K562 (cell line): ENCODE results near the gene ARHGAP35. TPM values are rescaled to one million over a fixed set of nuclear protein-coding genes. Genes with fewer than 3 reads are reported as not detected.

Experiments used
- ATAC-seq: fragments of 200-7000 bp; cut with Tn5 transposase; 3 replicates; pipeline ENCODE4 v1.9.1; 2020; ENCODE audit warnings: moderate library complexity
- BruUV-seq: library from RNA; stranded (reverse); fragments of 400-500 nt; replicated peaks from 2 replicates; lab custom pipeline; 2021; lab: Mats Ljungman, UMichigan
- CTCF ChIA-PET: fragments of 300-600 bp; formaldehyde crosslinking; extraction: SDS; loops from one replicate; lab custom pipeline; 2021; ENCODE audit warnings: low intra/inter-chr PET ratio; lab: Yijun Ruan, JAX
- POLR2A ChIA-PET: fragments of 300-600, 350-650 bp; sonication (Branson Sonifier 250); formaldehyde crosslinking; extraction: SDS; loops from one replicate; lab custom pipeline; 2021; ENCODE audit warnings: antibody characterized with exemption, inconsistent platforms; lab: Yijun Ruan, JAX
- DNase-seq, 4 experiments: peaks; one replicate each; pipeline versions ENCODE4 v3.0.0 to v3.0.0-alpha.2; 2011 to 2018; ENCODE audit warnings: low spot score in 3 of 4, mixed read lengths in 3 of 4; ENCODE audit errors: extremely low read depth in 1 of 4
- FAIRE-seq: peaks from 2 replicates; lab custom pipeline; 2011; peaks lifted over from hg19 to GRCh38; lab: Jason Lieb, UNC
- H2AFZ ChIP-seq: 2 replicates; pipeline ENCODE4 v1.6.0; 2011; ENCODE audit warnings: low read depth, low read length, control low read depth, inconsistent platforms
- H3K27ac ChIP-seq: fragments of 200-600 bp; 3 replicates; pipeline ENCODE4 v1.8.0; 2011; ENCODE audit warnings: low read depth, mild to moderate bottlenecking, control low read depth, inconsistent platforms, low read length, moderate library complexity, mixed read lengths; ENCODE audit errors: extremely low read depth
- H3K27me3 ChIP-seq, 2 experiments: fragments of 300-600 bp in 1 of 2; 2 replicates in 1 of 2; 3 replicates in 1 of 2; pipeline versions ENCODE4 v1.6.0 to v1.8.0; 2011; ENCODE audit warnings: inconsistent platforms in 2 of 2, low read length in 2 of 2, mild to moderate bottlenecking in 1 of 2, mixed read lengths in 1 of 2, moderate library complexity in 1 of 2; ENCODE audit not compliant: control insufficient read depth in 2 of 2, insufficient read depth in 2 of 2
- H3K36me3 ChIP-seq: fragments of 300-600 bp; 3 replicates; pipeline ENCODE4 v1.8.0; 2011; ENCODE audit warnings: mild to moderate bottlenecking, low read length, inconsistent platforms; ENCODE audit not compliant: control insufficient read depth, insufficient read depth
- H3K4me1 ChIP-seq, 2 experiments: fragments of 200-600 bp in 1 of 2; replicated peaks in 1 of 2; 2 replicates in 1 of 2; 3 replicates in 1 of 2; pipeline versions ENCODE4 v1.5.1 to v1.8.0; 2011; ENCODE audit warnings: inconsistent platforms in 2 of 2, low read length in 2 of 2, mild to moderate bottlenecking in 1 of 2, mixed read lengths in 1 of 2, moderate library complexity in 1 of 2; ENCODE audit not compliant: control insufficient read depth in 2 of 2, insufficient read depth in 2 of 2
- H3K4me2 ChIP-seq: 2 replicates; pipeline ENCODE4 v1.6.1; 2011; ENCODE audit warnings: low read length, control low read depth, inconsistent platforms, mixed read lengths; ENCODE audit not compliant: insufficient read depth
- H3K4me3 ChIP-seq: fragments of 200-600 bp; sonication (generic), shearing (Covaris generic); 2 replicates; pipeline ENCODE4 v1.5.1; 2016; ENCODE audit warnings: control low read depth, inconsistent platforms
- H3K79me2 ChIP-seq: fragments of 200-600 bp; 3 replicates; pipeline ENCODE4 v1.8.0; 2011; ENCODE audit warnings: low read length, inconsistent platforms; ENCODE audit not compliant: control insufficient read depth, insufficient read depth
- H3K9ac ChIP-seq, 2 experiments: 2 replicates each; pipeline versions ENCODE4 v1.6.0 to v1.6.1; 2011; ENCODE audit warnings: low read depth in 2 of 2, low read length in 2 of 2, control low read depth in 1 of 2, inconsistent platforms in 1 of 2, mild to moderate bottlenecking in 1 of 2, mixed read lengths in 1 of 2; ENCODE audit not compliant: insufficient read depth in 1 of 2
- H3K9me1 ChIP-seq: one replicate; pipeline ENCODE4 v1.6.0; 2011; ENCODE audit warnings: inconsistent platforms, mild to moderate bottlenecking, low read length, moderate library complexity; ENCODE audit not compliant: control insufficient read depth, insufficient read depth
- H3K9me3 ChIP-seq: replicated peaks from 2 replicates; pipeline ENCODE4 v1.5.1; 2011; ENCODE audit warnings: low read depth, low read length, inconsistent platforms; ENCODE audit not compliant: control insufficient read depth, insufficient read depth
- H4K20me1 ChIP-seq: replicated peaks from 2 replicates; pipeline ENCODE4 v1.6.1; 2011; ENCODE audit warnings: low read length, inconsistent platforms, mixed read lengths; ENCODE audit not compliant: control insufficient read depth, insufficient read depth
- NFYB ChIP-seq: IDR thresholded peaks from 2 replicates; pipeline ENCODE4 v1.6.1; 2011; ENCODE audit warnings: mild to moderate bottlenecking, moderate library complexity; ENCODE audit not compliant: insufficient read length; ENCODE audit errors: extremely low read depth
- SNIP1 ChIP-seq: fragments of 450-650 bp; IDR thresholded peaks from 2 replicates; pipeline ENCODE4 v1.7.1; 2017; ENCODE audit warnings: low read depth, mild to moderate bottlenecking
- TARDBP ChIP-seq: fragments of 450-650 bp; IDR thresholded peaks from 2 replicates; pipeline ENCODE4 v1.6.1; 2016
- WGBS: fragments of 100-300 bp; shearing (Covaris generic); methylation state at CpG from one replicate; pipeline ENCODE4 v1.1.6; 2016; ENCODE audit warnings: low coverage, mixed read lengths; ENCODE audit not compliant: insufficient coverage; ENCODE audit errors: missing lambda C conversion rate; 5-methylcytosine and 5-hydroxymethylcytosine counted together
- in situ Hi-C: fragments of 300-500 bp; cut with MboI; formaldehyde crosslinking; loops from 4 replicates; pipeline ENCODE4 v1.15.0; 2018; ENCODE audit warnings: inconsistent platforms, mixed read lengths
- intact Hi-C: fragments of 100-400 bp; cut with micrococcal nuclease; formaldehyde crosslinking; loops from 2 replicates; pipeline ENCODE4 v1.14.2; 2022
- polyA plus RNA-seq, 8 experiments: library from polyadenylated mRNA; depleted of rRNA in 4 of 8; stranded (reverse) in 5 of 8; unstranded in 3 of 8; fragments of >200 nt; fragmentation: Nextera tagmentation in 2 of 8; fragmentation: Illumina TruSeq in 1 of 8; extraction: Ambion mirVana in 2 of 8; extraction: Trizol in 1 of 8; gene quantifications; 2 replicates each; pipeline versions ENCODE4 v1.2.1 to v1.2.3, GENCODE V29; 2011 to 2014; ENCODE audit warnings: inconsistent platforms in 1 of 8, missing spikeins in 1 of 8
- total RNA-seq, 7 experiments: library from RNA; depleted of rRNA in 6 of 7; stranded (reverse); fragments of >200 nt in 6 of 7; fragmentation: Illumina TruSeq in 2 of 7; extraction: Trizol in 2 of 7; gene quantifications; 2 replicates each; pipeline versions ENCODE4 v1.2.1 to v1.2.3, GENCODE V29; 2011 to 2021; ENCODE audit warnings: low replicate concordance in 1 of 7
- TF ChIP-seq, protein P1 (sequence below): sonication (generic); IDR thresholded peaks from 2 replicates; pipeline ENCODE4 v1.6.1; 2016

Gene ARHGAP35
- total and polyA plus RNA-seq, 9 of the 15 experiments (the other 6 are each of a cell fraction or from before 2014, with no cell fraction given), result 0.27 to 26.4 (median 10.2) TPM

DNA sequence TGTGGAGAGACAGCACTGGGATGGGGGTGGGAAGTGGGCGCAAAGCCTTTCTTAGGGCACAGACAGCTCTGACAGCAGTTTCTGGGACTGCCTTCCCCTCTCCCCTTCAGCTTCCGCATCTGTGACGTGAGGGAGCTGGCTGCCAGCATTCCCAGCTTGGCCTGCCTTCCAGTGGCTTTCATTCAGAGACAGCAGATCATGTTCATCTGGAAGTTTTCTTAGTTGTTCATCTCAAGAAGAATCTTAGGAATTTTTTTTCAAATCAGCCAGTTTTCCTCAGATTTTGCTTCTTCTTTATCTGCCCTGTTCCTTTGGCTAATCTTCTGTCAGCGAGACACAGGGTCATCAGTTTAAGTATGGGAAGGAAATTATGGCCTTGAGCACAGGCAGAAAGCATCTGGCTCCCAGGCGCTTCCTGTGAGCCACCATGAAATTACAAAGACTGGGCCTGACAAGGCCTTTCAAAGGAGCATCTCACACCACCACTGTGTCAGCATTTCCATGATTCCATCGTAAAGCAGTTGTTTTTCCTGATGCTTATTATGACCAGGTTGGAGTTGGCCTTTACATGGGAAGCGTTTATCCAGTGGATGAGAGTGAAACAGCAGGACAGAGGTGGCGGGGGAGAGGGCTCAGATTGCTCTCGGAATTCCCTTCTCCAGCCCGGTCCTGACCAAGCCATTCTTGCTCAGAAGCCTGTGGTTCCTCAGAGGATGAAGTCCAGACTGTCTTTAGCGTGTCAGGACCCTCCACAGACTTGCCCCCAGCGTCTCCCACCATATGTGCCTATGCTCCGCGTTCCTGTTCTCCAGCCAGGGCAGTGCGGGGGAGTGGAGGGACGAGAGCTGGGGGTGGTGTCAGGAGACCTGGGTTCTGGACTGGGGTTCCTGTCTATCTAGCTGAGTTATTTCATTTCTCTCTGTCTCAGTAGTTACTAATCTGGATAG lies 43.6 kb downstream of the ARHGAP35 start:
- no TSS peak for BruUV-seq
- H3K79me2 ChIP-seq, result peaks cover 62% of the 10 kb centered on the region
- no peak overlapping the region for H3K27ac ChIP-seq
- no peak for DNase-seq
- H3K9ac ChIP-seq, result peak overlapping the region in 1 of 2 experiments; percentile 74; a peak in 2 of 4 replicates
- peak; percentile 63 for FAIRE-seq
- H3K27me3 ChIP-seq, result no peaks in the 10 kb centered on the region
- no peak overlapping the region for H3K4me3 ChIP-seq
- no peaks in the 10 kb centered on the region for H3K36me3 ChIP-seq
- ChIA-PET POLR2A (interaction anchor here (1.0 kb wide), 1 partner anchor 9 kb away, joined by 4 read pairs; no protein-coding TSS in a partner anchor), CTCF (no interaction called here)
- WGBS, result 56% methylated on average over 16 of the region's 16 CpGs
- TF ChIP-seq, protein P1, sequence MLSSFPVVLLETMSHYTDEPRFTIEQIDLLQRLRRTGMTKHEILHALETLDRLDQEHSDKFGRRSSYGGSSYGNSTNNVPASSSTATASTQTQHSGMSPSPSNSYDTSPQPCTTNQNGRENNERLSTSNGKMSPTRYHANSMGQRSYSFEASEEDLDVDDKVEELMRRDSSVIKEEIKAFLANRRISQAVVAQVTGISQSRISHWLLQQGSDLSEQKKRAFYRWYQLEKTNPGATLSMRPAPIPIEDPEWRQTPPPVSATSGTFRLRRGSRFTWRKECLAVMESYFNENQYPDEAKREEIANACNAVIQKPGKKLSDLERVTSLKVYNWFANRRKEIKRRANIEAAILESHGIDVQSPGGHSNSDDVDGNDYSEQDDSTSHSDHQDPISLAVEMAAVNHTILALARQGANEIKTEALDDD, result 0 out of 2 replicates have a peak, but pooled peaks have one; percentile 12
- TF ChIP-seq NFYB (no peak), SNIP1 (no peak), TARDBP (no peak)
- no peak overlapping the region for H2AFZ ChIP-seq
- peaks cover 3 to 25% of the 10 kb centered on the region in 2 experiments for H3K4me1 ChIP-seq
- peak; percentile 53 for ATAC-seq
- H3K9me3 ChIP-seq, result no peaks in the 10 kb centered on the region
- H4K20me1 ChIP-seq, result peaks cover 29% of the 10 kb centered on the region
- no peaks in the 10 kb centered on the region for H3K9me1 ChIP-seq
- intact Hi-C loops, result no loop called here
- in situ Hi-C loops, result no loop called here
- no peak overlapping the region for H3K4me2 ChIP-seq
